Transverse colon (tissue), 4 donors: Measurements from ENCODE around the gene RAD51AP2. TPM values are rescaled to one million over a fixed set of nuclear protein-coding genes. Genes with fewer than 3 reads are reported as not detected.

Experiments used
- DNase-seq: peaks from one replicate; pipeline ENCODE4 v3.0.0-alpha.2; 2019
- H3K27ac ChIP-seq, 4 donors: fragments of 200-600 bp; sonication (generic); 2 replicates each; pipeline ENCODE4 v1.5.1; 2016 to 2018; ENCODE audit warnings: inconsistent platforms in 4 of 4
- H3K27me3 ChIP-seq: fragments of 200-600 bp; sonication (generic); 2 replicates; pipeline ENCODE4 v1.5.1; 2017; ENCODE audit warnings: inconsistent platforms
- H3K36me3 ChIP-seq, 4 donors: fragments of 200-600 bp; sonication (generic); 2 replicates each; pipeline ENCODE4 v1.5.1; 2017 to 2019; ENCODE audit warnings: inconsistent platforms in 4 of 4
- H3K4me1 ChIP-seq, 4 donors: fragments of 200-600 bp; sonication (generic); 2 replicates each; pipeline ENCODE4 v1.5.1; 2017 to 2020; ENCODE audit warnings: inconsistent platforms in 4 of 4
- H3K4me3 ChIP-seq, 4 donors: fragments of 200-600 bp; sonication (generic); 1 replicate in 1 of 4; 2 replicates in 3 of 4; pipeline versions ENCODE4 v1.5.1 to v1.6.1; 2017 to 2019; ENCODE audit warnings: inconsistent platforms in 4 of 4
- H3K9me3 ChIP-seq, 2 donors: fragments of 200-600 bp; sonication (generic); 2 replicates each; pipeline ENCODE4 v1.5.1; 2017 to 2019; ENCODE audit warnings: inconsistent platforms in 2 of 2
- CTCF ChIP-seq, 5 experiments: fragments of 200-600 bp in 3 of 5; fragments of 450-650 bp in 2 of 5; sonication (generic) in 3 of 5; IDR thresholded peaks; 1 replicate in 2 of 5; 2 replicates in 3 of 5; pipeline ENCODE4 v1.5.1; 2016 to 2017; ENCODE audit warnings: antibody characterized with exemption in 5 of 5, inconsistent platforms in 3 of 5, mild to moderate bottlenecking in 2 of 5, moderate library complexity in 1 of 5
- EP300 ChIP-seq: sonication (generic); formaldehyde crosslinking; IDR thresholded peaks from one replicate; pipeline ENCODE4 v1.6.1; 2017; ENCODE audit warnings: antibody characterized with exemption, low read depth
- POLR2A ChIP-seq: fragments of 450-650 bp; IDR thresholded peaks from one replicate; pipeline ENCODE4 v1.6.1; 2016; ENCODE audit warnings: antibody characterized with exemption, mild to moderate bottlenecking, moderate library complexity
- POLR2AphosphoS5 ChIP-seq, 3 donors: sonication (generic); formaldehyde crosslinking; IDR thresholded peaks; one replicate each; pipeline ENCODE4 v1.6.1; 2016; ENCODE audit warnings: antibody characterized with exemption in 3 of 3
- WGBS, 2 donors: methylation state at CpG; one replicate each; pipeline ENCODE4 v1.1.5; 2018; ENCODE audit warnings: low coverage in 1 of 2; 5-methylcytosine and 5-hydroxymethylcytosine counted together
- in situ Hi-C, 4 donors: fragments of 200-750 bp; cut with MboI; loops; one replicate each; pipeline versions ENCODE4 v1.15.0 to v1.15.1; 2017; ENCODE audit warnings: low sequenced_read_pairs in 3 of 4, low pct_ligation_motif_present in 1 of 4, low pct_unique_long_range_greater_than_20kb in 1 of 4
- intact Hi-C: fragments of 100-400 bp; cut with DNase I; formaldehyde crosslinking; loops from one replicate; pipeline ENCODE4 v1.15.1; 2023; ENCODE audit warnings: low total_unique reads
- total RNA-seq, 4 donors: library from RNA; depleted of rRNA; stranded (reverse); fragments of >200 nt; gene quantifications; one replicate each; pipeline ENCODE4 v1.1.0, GENCODE V29; 2016

RAD51AP2 gene
- total RNA-seq, 4 donors from 2014 or later: 0.40 TPM; not detected in 3

GRCh38 chr2:17522303-17522702 lies 4.1 kb upstream of the RAD51AP2 start:
- Histone ChIP-seq H3K27me3 (peaks cover 5% of the 10 kb centered on the region), H3K36me3 (no peaks in the 10 kb centered on the region), H3K4me3 (no peak overlapping the region), H3K9me3 (no peaks in the 10 kb centered on the region), H3K4me1 (peaks cover 0 to 12% (median 4%) of the 10 kb centered on the region in 4 donors), H3K27ac (no peak overlapping the region)
- in situ Hi-C loops (no loop called here), intact Hi-C loops (no loop called here)
- 83 to 85% methylated on average over 6 of the region's 6 CpGs for WGBS, 2 donors
- TF ChIP-seq CTCF (IDR thresholded peaks at IDR 0.05) (no peak), POLR2A (no peak), POLR2AphosphoS5 (IDR thresholded peaks at IDR 0.05) (no peak), EP300 (no peak)
- DNase-seq: no peak

- in situ Hi-C loops (no loop called here), intact Hi-C loops (no loop called here)
- H3K4me3 ChIP-seq: no peak overlapping the region
- H3K4me1 ChIP-seq: peaks cover 0 to 12% (median 4%) of the 10 kb centered on the region in 4 donors
- no peaks in the 10 kb centered on the region for H3K36me3 ChIP-seq
- no peak for DNase-seq
- no peak overlapping the region for H3K27ac ChIP-seq
- TF ChIP-seq EP300 (no peak), POLR2AphosphoS5 (IDR thresholded peaks at IDR 0.05) (no peak), CTCF (IDR thresholded peaks at IDR 0.05) (no peak), POLR2A (no peak)
- WGBS, 2 donors: 88 to 94% methylated on average over 2 of the region's 2 CpGs
- peaks cover 10% of the 10 kb centered on the region for H3K27me3 ChIP-seq
- no peaks in the 10 kb centered on the region for H3K9me3 ChIP-seq
These were observed 3.4 kb upstream of the RAD51AP2 start for GRCh38 chr2:17521621-17522020.

- intact Hi-C loops (no loop called here), in situ Hi-C loops (no loop called here)
- H3K4me3 ChIP-seq: no peak overlapping the region
- peaks cover 10% of the 10 kb centered on the region for H3K27me3 ChIP-seq
- no peaks in the 10 kb centered on the region for H3K9me3 ChIP-seq
- H3K27ac ChIP-seq: no peak overlapping the region
- WGBS, 2 donors: 70 to 76% methylated on average over 2 of the region's 2 CpGs
- no peak for DNase-seq
- H3K36me3 ChIP-seq: no peaks in the 10 kb centered on the region
- H3K4me1 ChIP-seq: peaks cover 0 to 12% (median 4%) of the 10 kb centered on the region in 4 donors
- no peak for TF ChIP-seq POLR2AphosphoS5 (IDR thresholded peaks at IDR 0.05)
- no peak for TF ChIP-seq CTCF (IDR thresholded peaks at IDR 0.05)
- TF ChIP-seq EP300: no peak
- no peak for TF ChIP-seq POLR2A
These were observed 2.5 kb upstream of the RAD51AP2 start for GRCh38 chr2:17520761-17521160.

- no peak overlapping the region for H3K27ac ChIP-seq
- intact Hi-C loops: no loop called here
- no peak for DNase-seq
These were observed 1.2 kb upstream of the RAD51AP2 start for GRCh38 chr2:17519486-17519885.

More at GRCh38 chr2:17519486-17519885, 1.2 kb upstream of the RAD51AP2 start:
- H3K4me3 ChIP-seq: no peak overlapping the region
- TF ChIP-seq POLR2AphosphoS5 (IDR thresholded peaks at IDR 0.05): no peak
- no peak for TF ChIP-seq POLR2A
- TF ChIP-seq EP300: no peak
- TF ChIP-seq CTCF (IDR thresholded peaks at IDR 0.05): no peak
- no peaks in the 10 kb centered on the region for H3K36me3 ChIP-seq
- no peaks in the 10 kb centered on the region for H3K9me3 ChIP-seq
- H3K4me1 ChIP-seq: peaks cover 0 to 12% (median 4%) of the 10 kb centered on the region in 4 donors
- in situ Hi-C loops: no loop called here
- H3K27me3 ChIP-seq: peaks cover 10% of the 10 kb centered on the region
